A673 (cell line): Measurements from ENCODE around the gene SPDL1. TPM values are rescaled to one million over a fixed set of nuclear protein-coding genes. Genes with fewer than 3 reads are reported as not detected.

ENCODE experiments used
- BruUV-seq: library from RNA; stranded (reverse); fragments of 400-500 nt; replicated peaks from 2 replicates; lab custom pipeline; 2021; lab: Mats Ljungman, UMichigan
- CTCF ChIA-PET: fragments of 300-600 bp; sonication (Branson Sonifier 250); formaldehyde crosslinking; loops from one replicate; lab custom pipeline; 2022; ENCODE audit warnings: antibody characterized with exemption; lab: Charles Lee
- POLR2A ChIA-PET: fragments of 300-600 bp; sonication (Branson Sonifier 250); formaldehyde crosslinking; loops from one replicate; lab custom pipeline; 2022; ENCODE audit warnings: antibody characterized with exemption; ENCODE audit not compliant: low non-redundant PET; lab: Charles Lee
- DNase-seq: peaks from one replicate; pipeline ENCODE4 v3.0.0-alpha.2; 2015; ENCODE audit warnings: low spot score
- H3K27ac ChIP-seq: fragments of 200-600 bp; sonication (generic); 2 replicates; pipeline ENCODE4 v1.5.1; 2016; ENCODE audit warnings: mixed run types, low read depth, mild to moderate bottlenecking, mixed read lengths, antibody characterized with exemption, low read length; ENCODE audit not compliant: poor library complexity, severe bottlenecking
- H3K27me3 ChIP-seq: fragments of 200-600 bp; sonication (generic); replicated peaks from 2 replicates; pipeline ENCODE4 v1.6.1; 2017; ENCODE audit warnings: mixed run types, low read depth, mild to moderate bottlenecking, mixed read lengths, antibody characterized with exemption, low read length; ENCODE audit not compliant: insufficient read depth, poor library complexity
- H3K36me3 ChIP-seq: fragments of 200-600 bp; sonication (generic); 2 replicates; pipeline ENCODE4 v1.6.1; 2016; ENCODE audit warnings: mixed run types, mild to moderate bottlenecking, mixed read lengths, antibody characterized with exemption, low read length; ENCODE audit not compliant: insufficient read depth, poor library complexity, severe bottlenecking
- H3K4me1 ChIP-seq: fragments of 200-600 bp; sonication (generic); 2 replicates; pipeline ENCODE4 v1.6.1; 2017; ENCODE audit warnings: mixed run types, mild to moderate bottlenecking, mixed read lengths, antibody characterized with exemption, low read length; ENCODE audit not compliant: insufficient read depth, poor library complexity, severe bottlenecking
- H3K4me3 ChIP-seq: fragments of 200-600 bp; sonication (generic); 2 replicates; pipeline ENCODE4 v1.5.1; 2016; ENCODE audit warnings: low read depth, mixed run types, mild to moderate bottlenecking, mixed read lengths, low read length; ENCODE audit not compliant: poor library complexity, severe bottlenecking
- H3K9me3 ChIP-seq: fragments of 200-600 bp; sonication (generic); 2 replicates; pipeline ENCODE4 v1.6.1; 2016; ENCODE audit warnings: mixed run types, low read depth, mild to moderate bottlenecking, mixed read lengths, antibody characterized with exemption, low read length; ENCODE audit not compliant: poor library complexity, severe bottlenecking
- CTCF ChIP-seq: fragments of 300-800, 200-600 bp; sonication (generic); conservative IDR thresholded peaks from 2 replicates; pipeline ENCODE4 v1.5.1; 2017; ENCODE audit warnings: low read depth, mild to moderate bottlenecking, antibody characterized with exemption, low read length, moderate library complexity, mixed read lengths
- EZH2 ChIP-seq: fragments of 200-600 bp; sonication (generic); IDR thresholded peaks from 2 replicates; pipeline ENCODE4 v1.6.1; 2017; ENCODE audit warnings: borderline replicate concordance, low read depth, mild to moderate bottlenecking, mixed read lengths, antibody characterized with exemption, low read length; ENCODE audit not compliant: poor library complexity, severe bottlenecking
- intact Hi-C: fragments of 100-400 bp; cut with micrococcal nuclease; formaldehyde crosslinking; loops from one replicate; pipeline ENCODE4 v1.10.0; 2022; ENCODE audit not compliant: unreplicated experiment
- total RNA-seq: library from RNA; stranded (reverse); gene quantifications from 2 replicates; pipeline ENCODE4 v1.2.3, GENCODE V29; 2021

Gene SPDL1
- total RNA-seq, 1 experiment from 2014 or later: 57.6 TPM

- TF ChIP-seq EZH2: no peak
- 0 out of 2 replicates have a peak, but pooled peaks have one; percentile 26 for TF ChIP-seq CTCF
- DNase-seq: peak; percentile 2
- no TSS peak for BruUV-seq
- CTCF ChIA-PET: no interaction called here
- POLR2A ChIA-PET: no interaction called here
- intact Hi-C loops: loop anchor here (10.0 kb wide), 1 partner anchor 564 kb away; no protein-coding TSS in a partner anchor
- Histone ChIP-seq H3K27me3 (peaks cover 51% of the 10 kb centered on the region), H3K27ac (no peak overlapping the region), H3K9me3 (no peaks in the 10 kb centered on the region), H3K4me1 (no peaks in the 10 kb centered on the region), H3K4me3 (no peak overlapping the region), H3K36me3 (no peaks in the 10 kb centered on the region)
These were observed 35.3 kb upstream of the SPDL1 start for GRCh38 chr5:169548315-169548714.

- no peak for DNase-seq
- TF ChIP-seq EZH2 (no peak), CTCF (no peak)
- no peak overlapping the region for H3K4me3 ChIP-seq
- no peak overlapping the region for H3K27ac ChIP-seq
- intact Hi-C loops: loop anchor here (10.0 kb wide), 1 partner anchor 565 kb away; no protein-coding TSS in a partner anchor
- no peaks in the 10 kb centered on the region for H3K36me3 ChIP-seq
- POLR2A ChIA-PET: no interaction called here
- CTCF ChIA-PET: no interaction called here
- no TSS peak for BruUV-seq
- no peaks in the 10 kb centered on the region for H3K4me1 ChIP-seq
- H3K9me3 ChIP-seq: no peaks in the 10 kb centered on the region
- peaks cover 51% of the 10 kb centered on the region for H3K27me3 ChIP-seq
These were observed 34.0 kb upstream of the SPDL1 start for GRCh38 chr5:169549453-169550100.

DNA sequence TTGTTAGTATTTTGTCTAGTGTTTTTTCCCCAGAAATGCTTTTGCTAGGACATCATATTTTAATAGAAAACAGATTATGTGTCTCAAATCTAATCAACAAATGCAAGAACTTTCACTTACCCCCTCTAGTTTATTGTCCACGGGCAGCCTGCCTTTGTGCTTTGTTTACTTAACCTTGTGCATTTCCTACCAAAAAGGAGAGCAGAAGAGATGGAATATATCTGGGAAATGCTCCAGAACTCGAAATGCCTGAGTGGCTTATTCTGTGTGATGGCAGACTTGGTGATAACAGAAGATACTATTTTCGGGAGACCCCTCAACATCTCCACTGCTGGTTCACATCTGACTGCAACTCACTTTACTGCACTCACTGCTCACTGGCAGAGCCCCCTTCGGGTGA, 33.3 kb upstream of the SPDL1 start:
- POLR2A ChIA-PET: no interaction called here
- Histone ChIP-seq H3K4me1 (no peaks in the 10 kb centered on the region), H3K36me3 (no peaks in the 10 kb centered on the region), H3K9me3 (no peaks in the 10 kb centered on the region), H3K27ac (no peak overlapping the region), H3K27me3 (peaks cover 51% of the 10 kb centered on the region), H3K4me3 (no peak overlapping the region)
- TF ChIP-seq EZH2 (no peak), CTCF (no peak)
- no peak for DNase-seq
- no TSS peak for BruUV-seq
- CTCF ChIA-PET: no interaction called here
- intact Hi-C loops: no loop called here
